DOHH2 (cell line): Measurements from ENCODE around the gene TRAPPC11.

Source experiments
- H3F3A ChIP-seq: fragments of 200-600 bp; sonication (generic), shearing (Covaris generic); 2 replicates; pipeline ENCODE4 v1.6.0; 2016; ENCODE audit warnings: antibody characterized with exemption, mild to moderate bottlenecking; ENCODE audit not compliant: control insufficient read depth, insufficient read depth
- H3K27ac ChIP-seq: fragments of 200-600 bp; sonication (generic); 2 replicates; pipeline ENCODE4 v1.5.1; 2014; ENCODE audit warnings: low read depth, mild to moderate bottlenecking, low read length, moderate library complexity
- H3K27me3 ChIP-seq: fragments of 200-600 bp; sonication (generic); 2 replicates; pipeline ENCODE4 v1.6.1; 2014; ENCODE audit warnings: mild to moderate bottlenecking, low read length, mixed read lengths; ENCODE audit not compliant: control insufficient read depth
- H3K36me3 ChIP-seq: fragments of 200-600 bp; sonication (generic); 2 replicates; pipeline ENCODE4 v1.6.1; 2014; ENCODE audit warnings: mild to moderate bottlenecking, low read length, moderate library complexity, mixed read lengths; ENCODE audit not compliant: control insufficient read depth
- H3K4me1 ChIP-seq: fragments of 200-600 bp; sonication (generic); 2 replicates; pipeline ENCODE4 v1.6.1; 2014; ENCODE audit warnings: mild to moderate bottlenecking, low read length, mixed read lengths; ENCODE audit not compliant: control insufficient read depth
- H3K4me2 ChIP-seq: fragments of 200-600 bp; sonication (generic); 2 replicates; pipeline ENCODE4 v1.6.0; 2014; ENCODE audit warnings: mild to moderate bottlenecking, low read length, moderate library complexity
- H3K4me3 ChIP-seq: fragments of 200-600 bp; sonication (generic); 2 replicates; pipeline ENCODE4 v1.5.1; 2014; ENCODE audit warnings: mild to moderate bottlenecking, low read length, mixed read lengths
- H3K79me2 ChIP-seq: fragments of 200-600 bp; sonication (generic); 2 replicates; pipeline ENCODE4 v1.6.1; 2014; ENCODE audit warnings: mild to moderate bottlenecking, low read length, mixed read lengths; ENCODE audit not compliant: control insufficient read depth
- H3K9me2 ChIP-seq: fragments of 200-600 bp; sonication (generic); replicated peaks from 2 replicates; pipeline ENCODE4 v1.6.1; 2014; ENCODE audit warnings: mild to moderate bottlenecking, low read length, mixed read lengths; ENCODE audit not compliant: control insufficient read depth
- H3K9me3 ChIP-seq: fragments of 200-600 bp; sonication (generic); 2 replicates; pipeline ENCODE4 v1.6.1; 2014; ENCODE audit warnings: antibody characterized with exemption, low read length, mixed read lengths; ENCODE audit not compliant: control insufficient read depth, insufficient read depth
- H4K20me1 ChIP-seq: fragments of 200-600 bp; sonication (generic); 2 replicates; pipeline ENCODE4 v1.6.0; 2014; ENCODE audit warnings: low read depth, mild to moderate bottlenecking, antibody characterized with exemption, low read length, moderate library complexity; ENCODE audit not compliant: control insufficient read depth, insufficient read depth
- CTCF ChIP-seq: fragments of 200-600 bp; sonication (generic); IDR thresholded peaks from one replicate; pipeline ENCODE4 v1.5.1; 2014; ENCODE audit warnings: antibody characterized with exemption, mild to moderate bottlenecking, low read depth, low read length; ENCODE audit not compliant: poor library complexity, severe bottlenecking
- EZH2phosphoT487 ChIP-seq: fragments of 200-600 bp; sonication (generic); IDR thresholded peaks from 2 replicates; pipeline ENCODE4 v1.6.1; 2017; ENCODE audit warnings: borderline replicate concordance, mild to moderate bottlenecking, antibody characterized with exemption, low read length, moderate library complexity, mixed read lengths

The TRAPPC11 gene

DNA sequence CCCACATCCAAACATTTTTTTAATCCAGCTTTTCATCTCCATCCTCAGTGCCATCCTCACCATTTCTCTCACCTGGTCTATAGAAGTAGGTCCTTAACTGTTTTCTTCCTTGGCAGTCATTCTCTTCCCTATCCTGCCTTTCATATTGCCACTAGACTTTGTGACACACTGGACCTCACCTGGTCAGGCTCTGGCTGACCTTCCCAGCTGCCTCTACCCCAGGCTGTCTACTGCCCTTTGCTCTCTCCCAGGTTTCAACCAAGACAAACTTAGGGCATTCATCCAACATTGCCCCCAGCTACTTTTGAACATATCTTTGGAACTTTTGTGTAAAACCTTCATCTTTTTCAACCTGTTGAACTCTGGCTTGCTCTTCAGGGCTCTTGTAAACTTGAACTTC, 39.8 kb downstream of the TRAPPC11 start:
- no peaks in the 10 kb centered on the region for H4K20me1 ChIP-seq
- H3K4me1 ChIP-seq: no peaks in the 10 kb centered on the region
- no peaks in the 10 kb centered on the region for H3K79me2 ChIP-seq
- no peaks in the 10 kb centered on the region for H3K9me2 ChIP-seq
- H3F3A ChIP-seq: no peaks in the 10 kb centered on the region
- H3K4me3 ChIP-seq: no peak overlapping the region
- H3K9me3 ChIP-seq: no peaks in the 10 kb centered on the region
- no peaks in the 10 kb centered on the region for H3K27me3 ChIP-seq
- no peak overlapping the region for H3K27ac ChIP-seq
- no peak overlapping the region for H3K4me2 ChIP-seq
- peaks cover 77% of the 10 kb centered on the region for H3K36me3 ChIP-seq
- TF ChIP-seq EZH2phosphoT487 (no peak), CTCF (no peak)

GRCh38 chr4:183700407-183700806, 41.3 kb downstream of the TRAPPC11 start:
- Histone ChIP-seq H3K27ac (no peak overlapping the region), H3K9me2 (no peaks in the 10 kb centered on the region), H3K36me3 (peaks cover 69% of the 10 kb centered on the region), H3K4me1 (no peaks in the 10 kb centered on the region), H3K4me3 (no peak overlapping the region), H3K27me3 (no peaks in the 10 kb centered on the region), H4K20me1 (no peaks in the 10 kb centered on the region), H3K79me2 (no peaks in the 10 kb centered on the region), H3K4me2 (no peak overlapping the region), H3F3A (no peaks in the 10 kb centered on the region), H3K9me3 (no peaks in the 10 kb centered on the region)
- TF ChIP-seq CTCF: no peak
- TF ChIP-seq EZH2phosphoT487: no peak

- Histone ChIP-seq H4K20me1 (no peaks in the 10 kb centered on the region), H3K79me2 (no peaks in the 10 kb centered on the region), H3K4me1 (no peaks in the 10 kb centered on the region), H3K4me2 (no peak overlapping the region), H3K36me3 (peaks cover 56% of the 10 kb centered on the region), H3K9me2 (no peaks in the 10 kb centered on the region), H3K27ac (no peak overlapping the region), H3K4me3 (no peak overlapping the region), H3F3A (no peaks in the 10 kb centered on the region), H3K27me3 (no peaks in the 10 kb centered on the region), H3K9me3 (no peaks in the 10 kb centered on the region)
- TF ChIP-seq CTCF: no peak
Measured at GRCh38 chr4:183702492-183702891, 43.4 kb downstream of the TRAPPC11 start.

- Histone ChIP-seq H3F3A (no peaks in the 10 kb centered on the region), H3K36me3 (peaks cover 10% of the 10 kb centered on the region; the same call in 1 of the 2 replicates), H4K20me1 (no peaks in the 10 kb centered on the region), H3K27me3 (no peaks in the 10 kb centered on the region), H3K9me3 (no peaks in the 10 kb centered on the region), H3K4me2 (no peak overlapping the region), H3K4me3 (no peak overlapping the region), H3K27ac (no peak overlapping the region), H3K79me2 (no peaks in the 10 kb centered on the region), H3K4me1 (no peaks in the 10 kb centered on the region), H3K9me2 (no peaks in the 10 kb centered on the region)
- TF ChIP-seq EZH2phosphoT487 (no peak), CTCF (no peak)
Measured at GRCh38 chr4:183714626-183715025, 55.5 kb downstream of the TRAPPC11 start.
